ENCODE measurements around the gene PRR19. TPM values are rescaled to one million over a fixed set of nuclear protein-coding genes. Genes with fewer than 3 reads are reported as not detected.

The PRR19 gene
- total and polyA plus RNA-seq, 4 donors = 0.27 to 0.43 (median 0.42) TPM; not detected in 1

DNA sequence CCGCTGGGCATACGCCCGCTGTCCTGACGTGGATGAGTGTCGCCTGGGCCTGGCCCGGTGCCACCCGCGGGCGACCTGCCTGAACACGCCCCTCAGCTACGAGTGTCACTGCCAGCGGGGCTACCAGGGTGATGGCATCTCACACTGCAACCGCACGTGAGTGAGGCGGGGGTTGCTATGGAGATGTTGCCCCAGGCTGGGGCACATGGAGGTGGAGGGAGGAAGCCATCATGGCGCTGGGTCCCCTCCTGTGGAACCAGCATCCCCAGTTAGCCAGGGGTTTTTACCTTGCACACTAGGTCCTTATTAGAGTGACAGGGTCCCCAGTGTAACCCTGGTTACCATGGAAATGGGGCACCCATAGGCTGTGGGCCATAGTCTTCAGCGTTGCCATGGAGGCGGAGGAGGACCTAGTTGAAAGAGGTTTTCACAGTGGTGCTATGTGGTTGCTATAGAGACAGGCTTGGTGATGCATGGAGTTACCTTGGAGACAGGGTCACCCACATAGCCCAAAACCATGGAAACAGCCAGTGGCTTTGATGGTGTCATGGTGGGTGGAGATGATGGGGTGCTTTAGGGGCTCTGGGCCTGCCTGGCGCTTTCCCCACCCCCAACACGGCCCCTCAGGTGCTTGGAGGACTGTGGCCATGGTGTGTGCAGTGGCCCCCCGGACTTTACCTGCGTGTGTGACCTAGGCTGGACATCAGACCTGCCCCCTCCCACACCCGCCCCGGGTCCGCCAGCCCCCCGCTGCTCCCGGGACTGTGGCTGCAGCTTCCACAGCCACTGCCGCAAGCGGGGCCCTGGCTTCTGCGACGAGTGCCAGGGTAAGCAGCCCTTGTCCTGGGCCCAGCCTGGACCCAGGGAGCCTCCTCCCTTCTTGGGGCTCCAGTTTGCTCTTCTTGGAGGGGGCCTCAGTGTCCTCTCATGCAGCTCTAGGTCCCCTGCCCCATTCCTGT lies 50.6 kb downstream of the PRR19 start:
- no peak for DNase-seq (ENCODE audit: low spot score)
- Histone ChIP-seq H3K36me3 (ENCODE audit: control insufficient read depth in 4 of 4, insufficient read depth in 3 of 4, low read depth in 1 of 4, low read length in 3 of 4) (peaks cover 0 to 41% (median 6%) of the 10 kb centered on the region in 4 donors), H3K9ac (ENCODE audit: low read depth in 1 of 2, low read length in 2 of 2) (no peak overlapping the region), H3K27ac (ENCODE audit: low read depth in 1 of 2, low read length in 2 of 2) (no peak overlapping the region), H3K27me3 (ENCODE audit: control insufficient read depth in 4 of 4, insufficient read depth in 4 of 4, low read length in 3 of 4) (no peaks in the 10 kb centered on the region), H3K9me3 (ENCODE audit: control insufficient read depth in 4 of 4, low read length in 3 of 4) (no peaks in the 10 kb centered on the region), H3K4me3 (ENCODE audit: low read depth in 1 of 3, low read length in 3 of 3) (no peak overlapping the region), H3K4me1 (ENCODE audit: control insufficient read depth in 4 of 4, insufficient read depth in 4 of 4, low read length in 3 of 4) (no peaks in the 10 kb centered on the region)
- WGBS = 93% methylated on average over 31 of the region's 31 CpGs
- TF ChIP-seq YY1 (IDR thresholded peaks at IDR 0.05) (no peak), EGR1 (IDR thresholded peaks at IDR 0.05; ENCODE audit: low read depth in 2 of 2) (no peak), MAX (IDR thresholded peaks at IDR 0.05) (no peak), JUND (IDR thresholded peaks at IDR 0.05) (no peak), FOXA1 (IDR thresholded peaks at IDR 0.05) (no peak), FOXA2 (IDR thresholded peaks at IDR 0.05) (no peak), RAD21 (IDR thresholded peaks at IDR 0.05) (no peak), NR2F2 (IDR thresholded peaks at IDR 0.05) (no peak), HNF4A (conservative IDR thresholded peaks at IDR 0.05) (no peak), GABPA (IDR thresholded peaks at IDR 0.05 in 1 of 2, conservative IDR thresholded peaks at IDR 0.05 in 1 of 2) (no peak), RXRA (IDR thresholded peaks at IDR 0.05) (no peak), CTCF (IDR thresholded peaks at IDR 0.05; ENCODE audit: low read depth, low read length, missing input control) (no peak), HNF4G (IDR thresholded peaks at IDR 0.05) (no peak), TAF1 (conservative IDR thresholded peaks at IDR 0.05) (no peak)
- TF ChIP-seq, protein P1, sequence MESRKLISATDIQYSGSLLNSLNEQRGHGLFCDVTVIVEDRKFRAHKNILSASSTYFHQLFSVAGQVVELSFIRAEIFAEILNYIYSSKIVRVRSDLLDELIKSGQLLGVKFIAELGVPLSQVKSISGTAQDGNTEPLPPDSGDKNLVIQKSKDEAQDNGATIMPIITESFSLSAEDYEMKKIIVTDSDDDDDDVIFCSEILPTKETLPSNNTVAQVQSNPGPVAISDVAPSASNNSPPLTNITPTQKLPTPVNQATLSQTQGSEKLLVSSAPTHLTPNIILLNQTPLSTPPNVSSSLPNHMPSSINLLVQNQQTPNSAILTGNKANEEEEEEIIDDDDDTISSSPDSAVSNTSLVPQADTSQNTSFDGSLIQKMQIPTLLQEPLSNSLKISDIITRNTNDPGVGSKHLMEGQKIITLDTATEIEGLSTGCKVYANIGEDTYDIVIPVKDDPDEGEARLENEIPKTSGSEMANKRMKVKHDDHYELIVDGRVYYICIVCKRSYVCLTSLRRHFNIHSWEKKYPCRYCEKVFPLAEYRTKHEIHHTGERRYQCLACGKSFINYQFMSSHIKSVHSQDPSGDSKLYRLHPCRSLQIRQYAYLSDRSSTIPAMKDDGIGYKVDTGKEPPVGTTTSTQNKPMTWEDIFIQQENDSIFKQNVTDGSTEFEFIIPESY (IDR thresholded peaks at IDR 0.05) = no peak
- TF ChIP-seq, protein P2, sequence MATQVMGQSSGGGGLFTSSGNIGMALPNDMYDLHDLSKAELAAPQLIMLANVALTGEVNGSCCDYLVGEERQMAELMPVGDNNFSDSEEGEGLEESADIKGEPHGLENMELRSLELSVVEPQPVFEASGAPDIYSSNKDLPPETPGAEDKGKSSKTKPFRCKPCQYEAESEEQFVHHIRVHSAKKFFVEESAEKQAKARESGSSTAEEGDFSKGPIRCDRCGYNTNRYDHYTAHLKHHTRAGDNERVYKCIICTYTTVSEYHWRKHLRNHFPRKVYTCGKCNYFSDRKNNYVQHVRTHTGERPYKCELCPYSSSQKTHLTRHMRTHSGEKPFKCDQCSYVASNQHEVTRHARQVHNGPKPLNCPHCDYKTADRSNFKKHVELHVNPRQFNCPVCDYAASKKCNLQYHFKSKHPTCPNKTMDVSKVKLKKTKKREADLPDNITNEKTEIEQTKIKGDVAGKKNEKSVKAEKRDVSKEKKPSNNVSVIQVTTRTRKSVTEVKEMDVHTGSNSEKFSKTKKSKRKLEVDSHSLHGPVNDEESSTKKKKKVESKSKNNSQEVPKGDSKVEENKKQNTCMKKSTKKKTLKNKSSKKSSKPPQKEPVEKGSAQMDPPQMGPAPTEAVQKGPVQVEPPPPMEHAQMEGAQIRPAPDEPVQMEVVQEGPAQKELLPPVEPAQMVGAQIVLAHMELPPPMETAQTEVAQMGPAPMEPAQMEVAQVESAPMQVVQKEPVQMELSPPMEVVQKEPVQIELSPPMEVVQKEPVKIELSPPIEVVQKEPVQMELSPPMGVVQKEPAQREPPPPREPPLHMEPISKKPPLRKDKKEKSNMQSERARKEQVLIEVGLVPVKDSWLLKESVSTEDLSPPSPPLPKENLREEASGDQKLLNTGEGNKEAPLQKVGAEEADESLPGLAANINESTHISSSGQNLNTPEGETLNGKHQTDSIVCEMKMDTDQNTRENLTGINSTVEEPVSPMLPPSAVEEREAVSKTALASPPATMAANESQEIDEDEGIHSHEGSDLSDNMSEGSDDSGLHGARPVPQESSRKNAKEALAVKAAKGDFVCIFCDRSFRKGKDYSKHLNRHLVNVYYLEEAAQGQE (IDR thresholded peaks at IDR 0.05) = no peak
